K562 (cell line): ENCODE data around the gene TADA1. TPM values are rescaled to one million over a fixed set of nuclear protein-coding genes. Genes with fewer than 3 reads are reported as not detected.

Experiments
- CBFA2T2 ChIP-seq: fragments of 450-650 bp; conservative IDR thresholded peaks from 2 replicates; pipeline ENCODE4 v1.6.1; 2017; ENCODE audit warnings: mild to moderate bottlenecking
- CCAR2 ChIP-seq: fragments of 200-400 bp; formaldehyde crosslinking; IDR thresholded peaks from 2 replicates; pipeline ENCODE4 v1.6.1; 2017; ENCODE audit warnings: mild to moderate bottlenecking, low read depth, low read length
- GATAD2A ChIP-seq: fragments of 450-650 bp; IDR thresholded peaks from 2 replicates; pipeline ENCODE4 v1.6.1; 2017
- GTF2A2 ChIP-seq: IDR thresholded peaks from 2 replicates; pipeline ENCODE4 v1.6.1; 2016; ENCODE audit warnings: mild to moderate bottlenecking, missing genetic modification characterization, missing compliant biosample characterization
- HIVEP1 ChIP-seq: fragments of 250-450 bp; sonication (Bioruptor Pico); IDR thresholded peaks from 2 replicates; pipeline ENCODE4 v1.4.0; 2020; ENCODE audit warnings: mild to moderate bottlenecking
- IRF2 ChIP-seq: sonication (generic); formaldehyde crosslinking; IDR thresholded peaks from 2 replicates; pipeline ENCODE4 v1.8.1; 2022; ENCODE audit warnings: mild to moderate bottlenecking, missing genetic modification reagents
- KAT8 ChIP-seq: fragments of 450-650 bp; IDR thresholded peaks from 2 replicates; pipeline ENCODE4 v1.6.1; 2016; ENCODE audit warnings: low read depth, mild to moderate bottlenecking
- LCOR ChIP-seq: sonication (generic); formaldehyde crosslinking; IDR thresholded peaks from 2 replicates; pipeline ENCODE4 v1.8.0; 2022; ENCODE audit warnings: mild to moderate bottlenecking, missing genetic modification reagents
- MEIS2 ChIP-seq: fragments of 450-650 bp; IDR thresholded peaks from 2 replicates; pipeline ENCODE4 v1.6.1; 2014; ENCODE audit warnings: mild to moderate bottlenecking; ENCODE audit not compliant: partially characterized antibody
- MGA ChIP-seq: fragments of 450-650 bp; IDR thresholded peaks from 2 replicates; pipeline ENCODE4 v1.6.1; 2016; ENCODE audit warnings: mild to moderate bottlenecking, moderate library complexity
- MLLT1 ChIP-seq, 2 experiments: fragments of 450-650 bp; IDR thresholded peaks; 2 replicates each; pipeline ENCODE4 v1.6.1; 2016
- MTA3 ChIP-seq: fragments of 450-650 bp; formaldehyde crosslinking; IDR thresholded peaks from 2 replicates; pipeline ENCODE4 v1.6.1; 2017; ENCODE audit warnings: mild to moderate bottlenecking, borderline replicate concordance
- NFRKB ChIP-seq: fragments of 450-650 bp; IDR thresholded peaks from 2 replicates; pipeline ENCODE4 v1.6.1; 2016; ENCODE audit warnings: low read depth
- SREBF1 ChIP-seq: fragments of 150-350 bp; IDR thresholded peaks from 2 replicates; pipeline ENCODE4 v1.6.1; 2014; ENCODE audit warnings: antibody characterized with exemption, low read depth, low read length, borderline replicate concordance
- TCF7L2 ChIP-seq: fragments of 150-350 bp; IDR thresholded peaks from 2 replicates; pipeline ENCODE4 v1.6.1; 2016; ENCODE audit warnings: low read depth, mild to moderate bottlenecking, low read length, moderate library complexity
- ZKSCAN1 ChIP-seq: fragments of 150-350 bp; IDR thresholded peaks from 2 replicates; pipeline ENCODE4 v1.6.1; 2016; ENCODE audit warnings: low read depth, low read length
- ZNF586 ChIP-seq: fragments of 450-650 bp; formaldehyde crosslinking; conservative IDR thresholded peaks from 2 replicates; pipeline ENCODE4 v1.4.0; 2020; ENCODE audit warnings: mild to moderate bottlenecking, moderate library complexity
- polyA plus RNA-seq, 8 experiments: library from polyadenylated mRNA; depleted of rRNA in 4 of 8; stranded (reverse) in 5 of 8; unstranded in 3 of 8; fragments of >200 nt; fragmentation: Nextera tagmentation in 2 of 8; fragmentation: Illumina TruSeq in 1 of 8; extraction: Ambion mirVana in 2 of 8; extraction: Trizol in 1 of 8; gene quantifications; 2 replicates each; pipeline versions ENCODE4 v1.2.1 to v1.2.3, GENCODE V29; 2011 to 2014; ENCODE audit warnings: inconsistent platforms in 1 of 8, missing spikeins in 1 of 8
- total RNA-seq, 7 experiments: library from RNA; depleted of rRNA in 6 of 7; stranded (reverse); fragments of >200 nt in 6 of 7; fragmentation: Illumina TruSeq in 2 of 7; extraction: Trizol in 2 of 7; gene quantifications; 2 replicates each; pipeline versions ENCODE4 v1.2.1 to v1.2.3, GENCODE V29; 2011 to 2021; ENCODE audit warnings: low replicate concordance in 1 of 7

Gene TADA1
- total and polyA plus RNA-seq, 9 of the 15 experiments (the other 6 are each of a cell fraction or from before 2014, with no cell fraction given) = 15.9 to 76.5 (median 28.7) TPM

GRCh38 chr1:166875734-166876539 lies at the start of gene TADA1 (continued):
- TF ChIP-seq CCAR2 = no peak
- TF ChIP-seq MGA = peak; percentile 89
- TF ChIP-seq GATAD2A = no peak
- TF ChIP-seq NFRKB = peak; percentile 89
- no peak for TF ChIP-seq HIVEP1 (CRISPR knock-in tag)
- peak; percentile 85 for TF ChIP-seq MEIS2
- no peak for TF ChIP-seq TCF7L2
- no peak for TF ChIP-seq KAT8
- TF ChIP-seq MLLT1 (IDR thresholded peaks at IDR 0.05) = peak in 1 of 2 experiments; percentile 89; a peak in 2 of 4 replicates
- TF ChIP-seq ZNF586 (CRISPR knock-in tag) = no peak
- TF ChIP-seq CBFA2T2 = peak; percentile 98
- no peak for TF ChIP-seq IRF2 (CRISPR knock-in tag)
- TF ChIP-seq GTF2A2 (tag) = no peak
- TF ChIP-seq SREBF1 = 0 out of 2 replicates have a peak, but pooled peaks have one; percentile 52
- peak; percentile 97 for TF ChIP-seq LCOR (CRISPR knock-in tag)
- peak; percentile 80 for TF ChIP-seq MTA3
- peak; percentile 27; the same call in 1 of the 2 replicates for TF ChIP-seq ZKSCAN1
